GM18873 (cell line): Measurements from ENCODE around the gene GABRB1.

Experiments
- ATAC-seq: cut with Tn5 transposase; IDR thresholded peaks from one replicate; pipeline ENCODE4 v1.9.1; 2021; ENCODE audit warnings: mild to moderate bottlenecking, moderate library complexity, moderate number of reproducible peaks; ENCODE audit not compliant: unreplicated experiment, low FRiP score

The GABRB1 gene

GRCh38 chr4:47198791-47199190 lies 167.4 kb downstream of the GABRB1 start:
- ATAC-seq = no peak

GRCh38 chr4:47203593-47203992 lies 172.2 kb downstream of the GABRB1 start:
- no peak for ATAC-seq

GRCh38 chr4:47207555-47207954 lies 176.2 kb downstream of the GABRB1 start:
- no peak for ATAC-seq

GRCh38 chr4:47209833-47210232 lies 178.5 kb downstream of the GABRB1 start:
- ATAC-seq = no peak

GRCh38 chr4:47210828-47211227 lies 179.5 kb downstream of the GABRB1 start:
- no peak for ATAC-seq

GRCh38 chr4:47213106-47213505 lies 181.7 kb downstream of the GABRB1 start:
- ATAC-seq = no peak

GRCh38 chr4:47213539-47213938 lies 182.2 kb downstream of the GABRB1 start:
- ATAC-seq = no peak

- no peak for ATAC-seq
These were observed 182.6 kb downstream of the GABRB1 start for GRCh38 chr4:47213971-47214370.

- no peak for ATAC-seq
These were observed 184.4 kb downstream of the GABRB1 start for GRCh38 chr4:47215759-47216158.

GRCh38 chr4:47217291-47217690 lies 185.9 kb downstream of the GABRB1 start:
- no peak for ATAC-seq

GRCh38 chr4:47217884-47218283 lies 186.5 kb downstream of the GABRB1 start:
- no peak for ATAC-seq

- no peak for ATAC-seq
These were observed 187.3 kb downstream of the GABRB1 start for GRCh38 chr4:47218631-47219030.

GRCh38 chr4:47219586-47219985 lies 188.2 kb downstream of the GABRB1 start:
- no peak for ATAC-seq

- no peak for ATAC-seq
These were observed 190.4 kb downstream of the GABRB1 start for GRCh38 chr4:47221721-47222120.

- no peak for ATAC-seq
These were observed 190.9 kb downstream of the GABRB1 start for GRCh38 chr4:47222276-47222675.

- ATAC-seq = no peak
These were observed 193.0 kb downstream of the GABRB1 start for GRCh38 chr4:47224361-47224760.

- no peak for ATAC-seq
These were observed 204.4 kb downstream of the GABRB1 start for GRCh38 chr4:47235721-47236120.

GRCh38 chr4:47238667-47239066 lies 207.3 kb downstream of the GABRB1 start:
- ATAC-seq = no peak

GRCh38 chr4:47239649-47240048 lies 208.3 kb downstream of the GABRB1 start:
- no peak for ATAC-seq

- ATAC-seq = no peak
These were observed 220.2 kb downstream of the GABRB1 start for GRCh38 chr4:47251348-47252135.

GRCh38 chr4:47263721-47264120 lies 232.4 kb downstream of the GABRB1 start:
- no peak for ATAC-seq

GRCh38 chr4:47270201-47270888 lies 239.0 kb downstream of the GABRB1 start:
- no peak for ATAC-seq
